HG03025 (cell line): ENCODE results near the gene NPIPB4.
"Not testable (repeated sequence)": the region's sequence is repeated elsewhere in the genome, so short reads cannot be mapped to it uniquely, and the experiment has no call there.

ENCODE experiments used
- ATAC-seq: cut with Tn5 transposase; IDR thresholded peaks from one replicate; pipeline ENCODE4 v1.9.1; 2021; ENCODE audit warnings: mild to moderate bottlenecking, moderate library complexity; ENCODE audit not compliant: unreplicated experiment, low FRiP score

NPIPB4 gene

GRCh38 chr16:21790506-21790905 lies 67.0 kb downstream of the NPIPB4 start:
- not testable (repeated sequence) for ATAC-seq
